ENCODE measurements around the gene DLGAP3. TPM values are rescaled to one million over a fixed set of nuclear protein-coding genes. Genes with fewer than 3 reads are reported as not detected.

Gene DLGAP3
- total and polyA plus RNA-seq, 2 of the 13 experiments (the other 11 are each of a cell fraction or from before 2014, with no cell fraction given) = 0.03 to 0.04 TPM

DNA sequence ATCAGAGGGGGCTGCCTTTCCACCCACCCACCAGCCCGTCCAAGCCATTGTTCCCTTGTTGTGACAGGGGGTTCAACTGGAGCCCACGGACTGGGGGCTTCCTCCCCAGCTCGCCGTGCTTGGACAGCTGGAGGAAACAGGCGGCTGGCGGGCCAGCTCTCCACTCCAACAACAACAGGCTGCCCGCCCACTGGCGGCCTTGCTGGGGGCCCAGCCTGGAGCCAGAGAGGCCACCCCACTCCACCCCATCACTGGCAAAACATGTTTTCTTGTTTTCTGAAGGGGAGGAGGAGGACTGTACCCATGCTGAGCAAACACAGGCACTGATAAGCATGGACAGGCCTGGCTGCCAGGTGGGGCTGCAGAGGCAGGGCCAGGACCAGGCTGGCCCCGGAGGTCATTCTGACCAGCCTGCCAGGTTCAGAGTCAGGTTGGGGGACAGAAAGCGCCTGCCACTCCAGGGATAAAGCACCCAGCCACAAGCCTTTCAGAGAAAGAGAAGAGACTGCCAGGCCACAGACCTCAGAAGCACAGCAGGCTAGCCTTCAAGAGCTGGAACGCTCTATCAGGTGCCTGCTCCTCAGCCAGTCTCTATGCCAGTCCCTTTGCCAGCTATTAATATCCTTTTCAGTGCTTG lies 103.9 kb downstream of the DLGAP3 start:
- intact Hi-C loops (cut with micrococcal nuclease; ENCODE audit: unreplicated experiment) (no loop called here), in situ Hi-C loops (cut with HindIII; ENCODE audit: extremely low pct_ligation_motif_present, low pct_unique_long_range_greater_than_20kb) (no loop called here)
- Histone ChIP-seq H4K20me1 (ENCODE audit: insufficient read depth, low read length) (no peaks in the 10 kb centered on the region), H3K36me3 (replicated peaks in 1 of 2; ENCODE audit: control insufficient read depth in 1 of 2, insufficient read depth in 2 of 2, low read length in 2 of 2) (no peaks in the 10 kb centered on the region), H2AFZ (ENCODE audit: low read length) (no peak overlapping the region), H3K9me3 (ENCODE audit: low read length) (no peaks in the 10 kb centered on the region), H3K4me3 (replicated peaks in 1 of 3; ENCODE audit: insufficient read depth in 1 of 3, low read depth in 2 of 3, low read length in 3 of 3) (peak overlapping the region in 2 of 3 experiments; percentile 38 to 62; a peak in 4 of 6 replicates), H3K27ac (ENCODE audit: extremely low read length, insufficient read depth, low read length) (no peak overlapping the region), H3K79me2 (ENCODE audit: insufficient read depth, low read length) (no peaks in the 10 kb centered on the region), H3K4me2 (ENCODE audit: low read depth, low read length) (peak overlapping the region; percentile 85), H3K9ac (ENCODE audit: insufficient read depth, low read depth, low read length) (peak overlapping the region; percentile 33; the same call in 1 of the 2 replicates), H3K27me3 (ENCODE audit: control insufficient read depth in 1 of 2, insufficient read depth in 2 of 2, low read length in 2 of 2) (no peaks in the 10 kb centered on the region; a peak in 2 of 5 replicates), H3K4me1 (ENCODE audit: insufficient read depth, low read length) (peaks cover 31% of the 10 kb centered on the region)
- ATAC-seq = peak; percentile 96
- peak; percentile 84 for DNase-seq (ENCODE audit: low spot score)
- ChIA-PET POLR2A (interaction anchor here (0.9 to 1.1 kb wide), 3 partner anchors 18 to 34 kb away, joined by 3 to 5 read pairs (median 3); partner anchors contain the start of gene SMIM12), CTCF (ENCODE audit: low intra/inter-chr PET ratio, low total read pairs) (interaction anchor here (1.5 kb wide), 1 partner anchor 27 kb away, joined by 9 read pairs; no protein-coding TSS in a partner anchor)
- 21% methylated on average over 2 of the region's 11 CpGs for WGBS (ENCODE audit: low lambda C conversion rate)
- FAIRE-seq = no peak
- no TSS peak for BruUV-seq (replicated peaks)
- TF ChIP-seq SNRNP70 (IDR thresholded peaks at IDR 0.05; ENCODE audit: low read depth, low read length) (no peak), PRDM4 (CRISPR knock-in tag; IDR thresholded peaks at IDR 0.05; ENCODE audit: borderline replicate concordance) (no peak), ZNF768 (CRISPR knock-in tag; IDR thresholded peaks at IDR 0.05) (peak; percentile 3; the same call in 1 of the 2 replicates), ZNF766 (CRISPR knock-in tag; IDR thresholded peaks at IDR 0.05; ENCODE audit: borderline replicate concordance) (no peak), ZNF136 (CRISPR knock-in tag; IDR thresholded peaks at IDR 0.05; ENCODE audit: low read depth) (no peak), ZNF83 (CRISPR knock-in tag; IDR thresholded peaks at IDR 0.05; ENCODE audit: borderline replicate concordance) (no peak), ZBTB49 (CRISPR knock-in tag; IDR thresholded peaks at IDR 0.05; ENCODE audit: borderline replicate concordance) (no peak), NR2F1 (CRISPR knock-in tag; IDR thresholded peaks at IDR 0.05) (no peak; a peak in 1 of 4 replicates), SNAI1 (CRISPR knock-in tag; IDR thresholded peaks at IDR 0.05; ENCODE audit: borderline replicate concordance) (no peak), PAWR (CRISPR knock-in tag; IDR thresholded peaks at IDR 0.05; ENCODE audit: borderline replicate concordance) (no peak), ZSCAN9 (CRISPR knock-in tag; IDR thresholded peaks at IDR 0.05; ENCODE audit: borderline replicate concordance) (no peak)
- TF ChIP-seq, protein P1, sequence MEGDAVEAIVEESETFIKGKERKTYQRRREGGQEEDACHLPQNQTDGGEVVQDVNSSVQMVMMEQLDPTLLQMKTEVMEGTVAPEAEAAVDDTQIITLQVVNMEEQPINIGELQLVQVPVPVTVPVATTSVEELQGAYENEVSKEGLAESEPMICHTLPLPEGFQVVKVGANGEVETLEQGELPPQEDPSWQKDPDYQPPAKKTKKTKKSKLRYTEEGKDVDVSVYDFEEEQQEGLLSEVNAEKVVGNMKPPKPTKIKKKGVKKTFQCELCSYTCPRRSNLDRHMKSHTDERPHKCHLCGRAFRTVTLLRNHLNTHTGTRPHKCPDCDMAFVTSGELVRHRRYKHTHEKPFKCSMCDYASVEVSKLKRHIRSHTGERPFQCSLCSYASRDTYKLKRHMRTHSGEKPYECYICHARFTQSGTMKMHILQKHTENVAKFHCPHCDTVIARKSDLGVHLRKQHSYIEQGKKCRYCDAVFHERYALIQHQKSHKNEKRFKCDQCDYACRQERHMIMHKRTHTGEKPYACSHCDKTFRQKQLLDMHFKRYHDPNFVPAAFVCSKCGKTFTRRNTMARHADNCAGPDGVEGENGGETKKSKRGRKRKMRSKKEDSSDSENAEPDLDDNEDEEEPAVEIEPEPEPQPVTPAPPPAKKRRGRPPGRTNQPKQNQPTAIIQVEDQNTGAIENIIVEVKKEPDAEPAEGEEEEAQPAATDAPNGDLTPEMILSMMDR (CRISPR knock-in tag; IDR thresholded peaks at IDR 0.05) = peak; percentile 49
- TF ChIP-seq, protein P2, sequence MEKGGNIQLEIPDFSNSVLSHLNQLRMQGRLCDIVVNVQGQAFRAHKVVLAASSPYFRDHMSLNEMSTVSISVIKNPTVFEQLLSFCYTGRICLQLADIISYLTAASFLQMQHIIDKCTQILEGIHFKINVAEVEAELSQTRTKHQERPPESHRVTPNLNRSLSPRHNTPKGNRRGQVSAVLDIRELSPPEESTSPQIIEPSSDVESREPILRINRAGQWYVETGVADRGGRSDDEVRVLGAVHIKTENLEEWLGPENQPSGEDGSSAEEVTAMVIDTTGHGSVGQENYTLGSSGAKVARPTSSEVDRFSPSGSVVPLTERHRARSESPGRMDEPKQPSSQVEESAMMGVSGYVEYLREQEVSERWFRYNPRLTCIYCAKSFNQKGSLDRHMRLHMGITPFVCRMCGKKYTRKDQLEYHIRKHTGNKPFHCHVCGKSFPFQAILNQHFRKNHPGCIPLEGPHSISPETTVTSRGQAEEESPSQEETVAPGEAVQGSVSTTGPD (CRISPR knock-in tag; IDR thresholded peaks at IDR 0.05) = no peak
- TF ChIP-seq, protein P3, sequence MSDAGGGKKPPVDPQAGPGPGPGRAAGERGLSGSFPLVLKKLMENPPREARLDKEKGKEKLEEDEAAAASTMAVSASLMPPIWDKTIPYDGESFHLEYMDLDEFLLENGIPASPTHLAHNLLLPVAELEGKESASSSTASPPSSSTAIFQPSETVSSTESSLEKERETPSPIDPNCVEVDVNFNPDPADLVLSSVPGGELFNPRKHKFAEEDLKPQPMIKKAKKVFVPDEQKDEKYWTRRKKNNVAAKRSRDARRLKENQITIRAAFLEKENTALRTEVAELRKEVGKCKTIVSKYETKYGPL (CRISPR knock-in tag; IDR thresholded peaks at IDR 0.05) = no peak

Data from HepG2 (cell line).